SH-SY5Y (cell line): ENCODE data around the gene HIVEP2.

ENCODE experiments used
- GATA2 ChIP-seq: IDR thresholded peaks from 2 replicates; pipeline ENCODE4 v1.6.1; 2011; ENCODE audit warnings: mild to moderate bottlenecking, low read depth, low read length
- GATA3 ChIP-seq: IDR thresholded peaks from 2 replicates; pipeline ENCODE4 v1.6.1; 2011; ENCODE audit warnings: low read depth, mild to moderate bottlenecking, low read length, moderate library complexity

DNA sequence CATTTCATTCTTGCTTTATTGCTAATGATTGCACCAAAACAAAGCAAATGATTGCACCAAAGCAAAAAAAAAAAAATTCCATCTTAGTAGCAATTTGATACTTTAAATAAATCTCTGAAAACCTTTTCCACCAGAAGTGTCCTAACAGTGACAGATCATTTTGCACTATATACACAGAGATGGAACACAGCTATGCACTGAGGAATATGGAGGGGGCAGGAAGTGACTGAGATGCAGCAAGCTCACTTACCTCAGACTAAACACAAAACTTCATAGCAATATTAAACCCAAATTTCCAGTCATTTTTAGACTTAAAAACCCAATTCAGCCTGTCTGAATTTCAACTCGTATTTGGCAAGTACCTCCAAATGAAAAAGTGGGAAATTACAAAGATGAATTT, 41.2 kb downstream of the HIVEP2 start:
- no peak for TF ChIP-seq GATA3
- TF ChIP-seq GATA2, result no peak
